NT2/D1 (cell line): Measurements from ENCODE around the gene RIPK1.

ENCODE experiments used
- SUZ12 ChIP-seq: IDR thresholded peaks from 2 replicates; pipeline ENCODE4 v1.6.1; 2011; ENCODE audit not compliant: insufficient read length, insufficient read depth; ENCODE audit errors: extremely low read depth
- YY1 ChIP-seq: IDR thresholded peaks from 2 replicates; pipeline ENCODE4 v1.6.1; 2011; ENCODE audit not compliant: insufficient read length, insufficient read depth
- ZNF274 ChIP-seq: IDR thresholded peaks from 2 replicates; pipeline ENCODE4 v1.6.1; 2011; ENCODE audit warnings: mild to moderate bottlenecking, low read depth, low read length

GRCh38 chr6:3128356-3129108, 60.2 kb downstream of the RIPK1 start:
- no peak for TF ChIP-seq ZNF274
- TF ChIP-seq SUZ12 = no peak
- no peak for TF ChIP-seq YY1
